Measurements from ENCODE around the gene DHX9. TPM values are rescaled to one million over a fixed set of nuclear protein-coding genes. Genes with fewer than 3 reads are reported as not detected.

The DHX9 gene
- total and polyA plus RNA-seq, 9 of the 15 experiments (the other 6 are each of a cell fraction or from before 2014, with no cell fraction given), result 100 to 409 (median 294) TPM

DNA sequence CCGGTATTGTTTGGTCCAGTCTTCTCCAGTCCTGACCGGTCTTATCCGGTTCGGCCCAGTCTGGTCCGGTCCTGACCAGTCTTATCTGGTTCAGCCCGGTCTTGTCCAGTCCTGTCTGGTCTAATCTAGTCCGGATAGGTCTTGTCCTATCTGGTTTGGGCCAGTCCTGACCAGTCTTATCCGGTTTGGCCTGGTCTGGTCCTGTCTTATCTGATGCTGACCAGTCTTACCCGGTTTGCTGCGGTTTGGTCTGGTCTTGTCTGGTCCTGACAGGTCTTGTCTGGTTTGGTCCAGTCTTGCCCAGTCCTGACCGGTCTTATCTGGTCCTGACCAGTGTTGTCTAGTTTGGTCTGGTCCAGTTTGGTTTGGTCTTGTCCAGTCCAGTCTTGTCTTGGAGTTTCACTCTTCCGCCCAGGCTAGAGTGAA lies 30.1 kb downstream of the DHX9 start (continued):
- TF ChIP-seq, protein P1, sequence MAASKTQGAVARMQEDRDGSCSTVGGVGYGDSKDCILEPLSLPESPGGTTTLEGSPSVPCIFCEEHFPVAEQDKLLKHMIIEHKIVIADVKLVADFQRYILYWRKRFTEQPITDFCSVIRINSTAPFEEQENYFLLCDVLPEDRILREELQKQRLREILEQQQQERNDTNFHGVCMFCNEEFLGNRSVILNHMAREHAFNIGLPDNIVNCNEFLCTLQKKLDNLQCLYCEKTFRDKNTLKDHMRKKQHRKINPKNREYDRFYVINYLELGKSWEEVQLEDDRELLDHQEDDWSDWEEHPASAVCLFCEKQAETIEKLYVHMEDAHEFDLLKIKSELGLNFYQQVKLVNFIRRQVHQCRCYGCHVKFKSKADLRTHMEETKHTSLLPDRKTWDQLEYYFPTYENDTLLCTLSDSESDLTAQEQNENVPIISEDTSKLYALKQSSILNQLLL (CRISPR knock-in tag; IDR thresholded peaks at IDR 0.05; ENCODE audit: borderline replicate concordance), result no peak
- TF ChIP-seq ZBED1 (IDR thresholded peaks at IDR 0.05) (no peak), RHOXF2B (CRISPR knock-in tag; conservative IDR thresholded peaks at IDR 0.05) (no peak), CREBBP (IDR thresholded peaks at IDR 0.05; ENCODE audit: low read depth, low read length) (no peak), SRF (CRISPR knock-in tag; IDR thresholded peaks at IDR 0.05) (no peak), ZNF316 (IDR thresholded peaks at IDR 0.05) (no peak), WHSC1 (IDR thresholded peaks at IDR 0.05; ENCODE audit: low read length) (no peak), NFE2L1 (tag; IDR thresholded peaks at IDR 0.05; ENCODE audit: borderline replicate concordance, low read depth) (no peak), HCFC1 (IDR thresholded peaks at IDR 0.05; ENCODE audit: low read depth, low read length) (no peak), MYC (IDR thresholded peaks at IDR 0.05; ENCODE audit: low read depth, low read length) (no peak), MYC (CRISPR knock-in tag; IDR thresholded peaks at IDR 0.05; ENCODE audit: borderline replicate concordance, low read depth) (no peak), DIDO1 (tag; IDR thresholded peaks at IDR 0.05; ENCODE audit: low read depth) (no peak), NR2C2 (CRISPR knock-in tag; IDR thresholded peaks at IDR 0.05) (no peak), NR2C2 (tag; IDR thresholded peaks at IDR 0.05) (no peak), ZNF174 (CRISPR knock-in tag; IDR thresholded peaks at IDR 0.05) (no peak), MECOM (CRISPR knock-in tag; IDR thresholded peaks at IDR 0.05) (no peak), PRMT5 (CRISPR knock-in tag; IDR thresholded peaks at IDR 0.05) (no peak), ZNF699 (CRISPR knock-in tag; IDR thresholded peaks at IDR 0.05; ENCODE audit: insufficient replicate concordance) (no peak), GABPB1 (CRISPR knock-in tag; IDR thresholded peaks at IDR 0.05) (no peak; the same call in 1 of the 2 replicates), JUNB (CRISPR knock-in tag; conservative IDR thresholded peaks at IDR 0.05) (no peak)
- TF ChIP-seq, protein P2, sequence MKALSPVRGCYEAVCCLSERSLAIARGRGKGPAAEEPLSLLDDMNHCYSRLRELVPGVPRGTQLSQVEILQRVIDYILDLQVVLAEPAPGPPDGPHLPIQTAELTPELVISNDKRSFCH (CRISPR knock-in tag; IDR thresholded peaks at IDR 0.05), result no peak
- TF ChIP-seq, protein P2 (tag; IDR thresholded peaks at IDR 0.05), result no peak

Measured in K562 (cell line).